HepG2 (cell line): ENCODE results near the gene CHADL. TPM values are rescaled to one million over a fixed set of nuclear protein-coding genes. Genes with fewer than 3 reads are reported as not detected.
A peak's percentile ranks its signal among the peaks of the same experiment; 100 is the strongest.

Source experiments
- EHMT2 ChIP-seq: fragments of 200-600 bp; sonication (generic); IDR thresholded peaks from 2 replicates; pipeline ENCODE4 v1.7.0; 2017; ENCODE audit warnings: antibody characterized with exemption, low read depth, low read length, borderline replicate concordance
- ELF3 ChIP-seq: IDR thresholded peaks from 2 replicates; pipeline ENCODE4 v1.6.1; 2016; ENCODE audit warnings: missing genetic modification reagents, missing compliant biosample characterization
- TBL1XR1 ChIP-seq: fragments of 150-350 bp; IDR thresholded peaks from 2 replicates; pipeline ENCODE4 v1.6.1; 2014; ENCODE audit warnings: borderline replicate concordance, low read length; ENCODE audit not compliant: partially characterized antibody
- ZNF264 ChIP-seq: sonication (generic); formaldehyde crosslinking; IDR thresholded peaks from 2 replicates; pipeline ENCODE4 v1.4.0; 2020; ENCODE audit warnings: missing genetic modification reagents
- ZNF549 ChIP-seq: sonication (generic); formaldehyde crosslinking; IDR thresholded peaks from 2 replicates; pipeline ENCODE4 v1.5.0; 2020; ENCODE audit warnings: missing genetic modification reagents
- polyA plus RNA-seq, 8 experiments: library from polyadenylated mRNA; depleted of rRNA in 3 of 8; stranded (reverse) in 7 of 8; unstranded in 1 of 8; fragments of >200 nt; fragmentation: Illumina TruSeq in 4 of 8; extraction: Trizol in 4 of 8; gene quantifications; 2 replicates each; pipeline versions ENCODE4 v1.2.1 to v1.2.3, GENCODE V29; 2011 to 2016; ENCODE audit warnings: low read depth in 4 of 8, missing spikeins in 1 of 8, mixed read lengths in 1 of 8; ENCODE audit not compliant: insufficient read depth in 1 of 8
- total RNA-seq, 5 experiments: library from RNA; depleted of rRNA; stranded (reverse); fragments of >200 nt; fragmentation: Illumina TruSeq; extraction: Trizol; gene quantifications; 2 replicates each; pipeline ENCODE4 v1.2.3, GENCODE V29; 2016; ENCODE audit warnings: low read depth in 1 of 5
- TF ChIP-seq, protein P1 (sequence below): sonication (generic); formaldehyde crosslinking; IDR thresholded peaks from 2 replicates; pipeline ENCODE4 v1.5.0; 2020; ENCODE audit warnings: mild to moderate bottlenecking, missing genetic modification reagents, borderline replicate concordance
- TF ChIP-seq, protein P2 (sequence below): sonication (generic); formaldehyde crosslinking; IDR thresholded peaks from 2 replicates; pipeline ENCODE4 v1.4.0; 2020; ENCODE audit warnings: missing genetic modification reagents, borderline replicate concordance
- TF ChIP-seq, protein P3 (sequence below): sonication (generic); formaldehyde crosslinking; IDR thresholded peaks from 2 replicates; pipeline ENCODE4 v1.4.0; 2020; ENCODE audit warnings: low read depth, mild to moderate bottlenecking, missing genetic modification reagents

Gene CHADL
- total and polyA plus RNA-seq, 2 of the 13 experiments (the other 11 are each of a cell fraction or from before 2014, with no cell fraction given), result 2.8 to 8.1 TPM

DNA sequence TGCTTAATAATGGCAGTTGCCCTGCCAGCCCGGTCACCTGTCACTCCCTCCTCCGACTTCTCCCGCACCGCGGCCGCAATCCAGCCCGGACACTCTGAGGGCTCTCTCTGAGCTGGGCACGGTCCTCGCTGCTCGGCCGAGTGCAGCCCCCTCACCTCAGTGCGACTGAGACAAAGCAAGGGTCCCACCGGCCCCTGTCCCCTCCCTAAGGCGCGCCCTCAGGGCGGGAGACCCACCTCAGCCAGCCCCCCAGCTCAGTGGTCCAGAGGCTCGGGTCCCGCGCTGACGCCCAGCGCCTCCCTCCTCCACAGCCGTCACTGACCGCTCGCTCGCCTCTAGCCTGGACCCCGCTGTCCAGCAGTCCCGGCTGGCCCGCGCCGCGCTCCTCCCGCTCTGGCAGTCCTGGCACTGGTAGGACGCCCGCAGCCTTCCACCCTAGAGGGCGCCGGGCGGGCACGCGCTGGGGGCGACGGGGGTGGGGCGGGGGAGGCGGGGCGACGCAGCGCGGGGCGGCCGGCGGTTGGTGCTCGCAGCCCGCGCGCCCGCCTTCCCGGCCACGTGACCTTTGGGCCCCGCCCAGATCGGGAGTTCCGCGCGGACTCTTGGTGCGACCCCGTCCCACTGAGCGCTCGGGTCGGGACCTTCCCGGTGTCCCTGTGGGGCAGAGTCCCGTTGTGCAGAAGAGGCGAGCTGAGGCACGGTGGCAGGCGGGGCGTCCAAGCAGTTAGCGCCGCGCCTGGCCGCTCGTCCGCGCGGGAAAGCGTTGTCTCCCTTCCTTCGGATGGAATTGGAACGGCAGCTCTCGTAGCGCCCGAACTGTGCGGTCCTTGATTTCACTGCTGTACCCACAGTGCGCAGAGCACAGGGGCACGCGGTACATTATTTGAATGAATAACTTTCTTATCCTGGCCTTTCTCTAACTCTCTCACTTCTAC is 43.4 kb downstream of the CHADL start (continued):
- TF ChIP-seq, protein P1, sequence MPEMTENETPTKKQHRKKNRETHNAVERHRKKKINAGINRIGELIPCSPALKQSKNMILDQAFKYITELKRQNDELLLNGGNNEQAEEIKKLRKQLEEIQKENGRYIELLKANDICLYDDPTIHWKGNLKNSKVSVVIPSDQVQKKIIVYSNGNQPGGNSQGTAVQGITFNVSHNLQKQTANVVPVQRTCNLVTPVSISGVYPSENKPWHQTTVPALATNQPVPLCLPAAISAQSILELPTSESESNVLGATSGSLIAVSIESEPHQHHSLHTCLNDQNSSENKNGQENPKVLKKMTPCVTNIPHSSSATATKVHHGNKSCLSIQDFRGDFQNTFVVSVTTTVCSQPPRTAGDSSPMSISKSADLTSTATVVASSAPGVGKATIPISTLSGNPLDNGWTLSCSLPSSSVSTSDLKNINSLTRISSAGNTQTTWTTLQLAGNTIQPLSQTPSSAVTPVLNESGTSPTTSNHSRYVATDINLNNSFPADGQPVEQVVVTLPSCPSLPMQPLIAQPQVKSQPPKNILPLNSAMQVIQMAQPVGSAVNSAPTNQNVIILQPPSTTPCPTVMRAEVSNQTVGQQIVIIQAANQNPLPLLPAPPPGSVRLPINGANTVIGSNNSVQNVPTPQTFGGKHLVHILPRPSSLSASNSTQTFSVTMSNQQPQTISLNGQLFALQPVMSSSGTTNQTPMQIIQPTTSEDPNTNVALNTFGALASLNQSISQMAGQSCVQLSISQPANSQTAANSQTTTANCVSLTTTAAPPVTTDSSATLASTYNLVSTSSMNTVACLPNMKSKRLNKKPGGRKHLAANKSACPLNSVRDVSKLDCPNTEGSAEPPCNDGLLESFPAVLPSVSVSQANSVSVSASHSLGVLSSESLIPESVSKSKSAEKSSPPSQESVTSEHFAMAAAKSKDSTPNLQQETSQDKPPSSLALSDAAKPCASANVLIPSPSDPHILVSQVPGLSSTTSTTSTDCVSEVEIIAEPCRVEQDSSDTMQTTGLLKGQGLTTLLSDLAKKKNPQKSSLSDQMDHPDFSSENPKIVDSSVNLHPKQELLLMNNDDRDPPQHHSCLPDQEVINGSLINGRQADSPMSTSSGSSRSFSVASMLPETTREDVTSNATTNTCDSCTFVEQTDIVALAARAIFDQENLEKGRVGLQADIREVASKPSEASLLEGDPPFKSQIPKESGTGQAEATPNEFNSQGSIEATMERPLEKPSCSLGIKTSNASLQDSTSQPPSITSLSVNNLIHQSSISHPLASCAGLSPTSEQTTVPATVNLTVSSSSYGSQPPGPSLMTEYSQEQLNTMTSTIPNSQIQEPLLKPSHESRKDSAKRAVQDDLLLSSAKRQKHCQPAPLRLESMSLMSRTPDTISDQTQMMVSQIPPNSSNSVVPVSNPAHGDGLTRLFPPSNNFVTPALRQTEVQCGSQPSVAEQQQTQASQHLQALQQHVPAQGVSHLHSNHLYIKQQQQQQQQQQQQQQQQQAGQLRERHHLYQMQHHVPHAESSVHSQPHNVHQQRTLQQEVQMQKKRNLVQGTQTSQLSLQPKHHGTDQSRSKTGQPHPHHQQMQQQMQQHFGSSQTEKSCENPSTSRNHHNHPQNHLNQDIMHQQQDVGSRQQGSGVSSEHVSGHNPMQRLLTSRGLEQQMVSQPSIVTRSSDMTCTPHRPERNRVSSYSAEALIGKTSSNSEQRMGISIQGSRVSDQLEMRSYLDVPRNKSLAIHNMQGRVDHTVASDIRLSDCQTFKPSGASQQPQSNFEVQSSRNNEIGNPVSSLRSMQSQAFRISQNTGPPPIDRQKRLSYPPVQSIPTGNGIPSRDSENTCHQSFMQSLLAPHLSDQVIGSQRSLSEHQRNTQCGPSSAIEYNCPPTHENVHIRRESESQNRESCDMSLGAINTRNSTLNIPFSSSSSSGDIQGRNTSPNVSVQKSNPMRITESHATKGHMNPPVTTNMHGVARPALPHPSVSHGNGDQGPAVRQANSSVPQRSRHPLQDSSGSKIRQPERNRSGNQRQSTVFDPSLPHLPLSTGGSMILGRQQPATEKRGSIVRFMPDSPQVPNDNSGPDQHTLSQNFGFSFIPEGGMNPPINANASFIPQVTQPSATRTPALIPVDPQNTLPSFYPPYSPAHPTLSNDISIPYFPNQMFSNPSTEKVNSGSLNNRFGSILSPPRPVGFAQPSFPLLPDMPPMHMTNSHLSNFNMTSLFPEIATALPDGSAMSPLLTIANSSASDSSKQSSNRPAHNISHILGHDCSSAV (CRISPR knock-in tag), result no peak
- TF ChIP-seq ZNF549 (CRISPR knock-in tag), result no peak
- TF ChIP-seq ELF3 (CRISPR knock-in tag), result peak; percentile 38; the same call in 1 of the 2 replicates
- TF ChIP-seq TBL1XR1, result no peak
- TF ChIP-seq ZNF264 (CRISPR knock-in tag), result no peak
- TF ChIP-seq EHMT2, result no peak
- TF ChIP-seq, protein P2, sequence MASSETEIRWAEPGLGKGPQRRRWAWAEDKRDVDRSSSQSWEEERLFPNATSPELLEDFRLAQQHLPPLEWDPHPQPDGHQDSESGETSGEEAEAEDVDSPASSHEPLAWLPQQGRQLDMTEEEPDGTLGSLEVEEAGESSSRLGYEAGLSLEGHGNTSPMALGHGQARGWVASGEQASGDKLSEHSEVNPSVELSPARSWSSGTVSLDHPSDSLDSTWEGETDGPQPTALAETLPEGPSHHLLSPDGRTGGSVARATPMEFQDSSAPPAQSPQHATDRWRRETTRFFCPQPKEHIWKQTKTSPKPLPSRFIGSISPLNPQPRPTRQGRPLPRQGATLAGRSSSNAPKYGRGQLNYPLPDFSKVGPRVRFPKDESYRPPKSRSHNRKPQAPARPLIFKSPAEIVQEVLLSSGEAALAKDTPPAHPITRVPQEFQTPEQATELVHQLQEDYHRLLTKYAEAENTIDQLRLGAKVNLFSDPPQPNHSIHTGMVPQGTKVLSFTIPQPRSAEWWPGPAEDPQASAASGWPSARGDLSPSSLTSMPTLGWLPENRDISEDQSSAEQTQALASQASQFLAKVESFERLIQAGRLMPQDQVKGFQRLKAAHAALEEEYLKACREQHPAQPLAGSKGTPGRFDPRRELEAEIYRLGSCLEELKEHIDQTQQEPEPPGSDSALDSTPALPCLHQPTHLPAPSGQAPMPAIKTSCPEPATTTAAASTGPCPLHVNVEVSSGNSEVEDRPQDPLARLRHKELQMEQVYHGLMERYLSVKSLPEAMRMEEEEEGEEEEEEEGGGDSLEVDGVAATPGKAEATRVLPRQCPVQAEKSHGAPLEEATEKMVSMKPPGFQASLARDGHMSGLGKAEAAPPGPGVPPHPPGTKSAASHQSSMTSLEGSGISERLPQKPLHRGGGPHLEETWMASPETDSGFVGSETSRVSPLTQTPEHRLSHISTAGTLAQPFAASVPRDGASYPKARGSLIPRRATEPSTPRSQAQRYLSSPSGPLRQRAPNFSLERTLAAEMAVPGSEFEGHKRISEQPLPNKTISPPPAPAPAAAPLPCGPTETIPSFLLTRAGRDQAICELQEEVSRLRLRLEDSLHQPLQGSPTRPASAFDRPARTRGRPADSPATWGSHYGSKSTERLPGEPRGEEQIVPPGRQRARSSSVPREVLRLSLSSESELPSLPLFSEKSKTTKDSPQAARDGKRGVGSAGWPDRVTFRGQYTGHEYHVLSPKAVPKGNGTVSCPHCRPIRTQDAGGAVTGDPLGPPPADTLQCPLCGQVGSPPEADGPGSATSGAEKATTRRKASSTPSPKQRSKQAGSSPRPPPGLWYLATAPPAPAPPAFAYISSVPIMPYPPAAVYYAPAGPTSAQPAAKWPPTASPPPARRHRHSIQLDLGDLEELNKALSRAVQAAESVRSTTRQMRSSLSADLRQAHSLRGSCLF (CRISPR knock-in tag), result no peak
- TF ChIP-seq, protein P3, sequence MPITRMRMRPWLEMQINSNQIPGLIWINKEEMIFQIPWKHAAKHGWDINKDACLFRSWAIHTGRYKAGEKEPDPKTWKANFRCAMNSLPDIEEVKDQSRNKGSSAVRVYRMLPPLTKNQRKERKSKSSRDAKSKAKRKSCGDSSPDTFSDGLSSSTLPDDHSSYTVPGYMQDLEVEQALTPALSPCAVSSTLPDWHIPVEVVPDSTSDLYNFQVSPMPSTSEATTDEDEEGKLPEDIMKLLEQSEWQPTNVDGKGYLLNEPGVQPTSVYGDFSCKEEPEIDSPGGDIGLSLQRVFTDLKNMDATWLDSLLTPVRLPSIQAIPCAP (CRISPR knock-in tag), result no peak
